ENCODE data around the gene TM4SF4. TPM values are rescaled to one million over a fixed set of nuclear protein-coding genes. Genes with fewer than 3 reads are reported as not detected.

The TM4SF4 gene
- total and polyA plus RNA-seq, 12 donors = not detected

DNA sequence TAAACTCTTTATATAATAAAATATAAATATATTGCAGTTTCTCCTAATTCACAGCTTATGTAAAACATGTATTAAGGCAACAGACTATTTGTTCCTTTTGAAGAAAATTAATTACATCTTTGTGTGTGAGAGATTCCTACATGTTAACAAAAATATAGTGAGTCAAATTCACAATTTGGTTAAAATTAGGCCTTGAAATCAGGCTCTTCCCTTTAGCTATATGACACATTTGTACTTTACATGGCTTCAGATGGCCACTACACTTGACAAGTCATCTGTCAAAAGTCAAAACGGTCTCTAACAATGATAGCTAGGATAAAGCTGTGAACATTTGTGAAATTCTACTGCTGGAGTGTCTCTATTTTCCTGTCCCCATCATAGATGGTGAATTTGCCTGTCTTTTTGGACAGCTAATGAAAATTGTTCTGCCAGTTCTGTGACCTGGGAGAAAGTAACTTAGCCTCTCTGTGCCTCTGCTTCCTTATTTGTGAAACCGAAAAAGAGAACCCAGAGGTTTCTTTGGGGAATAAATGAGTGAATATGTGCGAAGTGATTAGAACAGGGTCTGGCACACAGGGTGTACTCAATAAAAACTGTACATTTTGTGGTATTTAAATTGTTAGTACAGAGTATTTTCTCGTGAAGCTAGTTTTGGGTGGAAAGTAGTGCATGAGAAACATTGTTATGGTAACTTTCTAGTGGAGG lies 23.6 kb downstream of the TM4SF4 start:
- ATAC-seq (no peak), DNase-seq (no peak)
- no peak overlapping the region for H3K4me3 ChIP-seq
- no peak overlapping the region for H3K27ac ChIP-seq
- intact Hi-C loops (cut with DNase I) = loop anchor here in 1 of 10 donors (10.0 kb wide), 1 partner anchor 307 kb away; no protein-coding TSS in a partner anchor
- WGBS, 2 donors = 53 to 70% methylated on average over 4 of the region's 4 CpGs
- no peaks in the 10 kb centered on the region for H3K9me3 ChIP-seq
- H3K36me3 ChIP-seq = no peaks in the 10 kb centered on the region
- H3K27me3 ChIP-seq = peaks cover 0 to 9% (median 0%) of the 10 kb centered on the region in 7 donors
- H3K4me1 ChIP-seq = peaks cover 0 to 6% (median 0%) of the 10 kb centered on the region in 9 donors
- TF ChIP-seq, protein P1, sequence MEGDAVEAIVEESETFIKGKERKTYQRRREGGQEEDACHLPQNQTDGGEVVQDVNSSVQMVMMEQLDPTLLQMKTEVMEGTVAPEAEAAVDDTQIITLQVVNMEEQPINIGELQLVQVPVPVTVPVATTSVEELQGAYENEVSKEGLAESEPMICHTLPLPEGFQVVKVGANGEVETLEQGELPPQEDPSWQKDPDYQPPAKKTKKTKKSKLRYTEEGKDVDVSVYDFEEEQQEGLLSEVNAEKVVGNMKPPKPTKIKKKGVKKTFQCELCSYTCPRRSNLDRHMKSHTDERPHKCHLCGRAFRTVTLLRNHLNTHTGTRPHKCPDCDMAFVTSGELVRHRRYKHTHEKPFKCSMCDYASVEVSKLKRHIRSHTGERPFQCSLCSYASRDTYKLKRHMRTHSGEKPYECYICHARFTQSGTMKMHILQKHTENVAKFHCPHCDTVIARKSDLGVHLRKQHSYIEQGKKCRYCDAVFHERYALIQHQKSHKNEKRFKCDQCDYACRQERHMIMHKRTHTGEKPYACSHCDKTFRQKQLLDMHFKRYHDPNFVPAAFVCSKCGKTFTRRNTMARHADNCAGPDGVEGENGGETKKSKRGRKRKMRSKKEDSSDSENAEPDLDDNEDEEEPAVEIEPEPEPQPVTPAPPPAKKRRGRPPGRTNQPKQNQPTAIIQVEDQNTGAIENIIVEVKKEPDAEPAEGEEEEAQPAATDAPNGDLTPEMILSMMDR (IDR thresholded peaks at IDR 0.05) = no peak

DNA sequence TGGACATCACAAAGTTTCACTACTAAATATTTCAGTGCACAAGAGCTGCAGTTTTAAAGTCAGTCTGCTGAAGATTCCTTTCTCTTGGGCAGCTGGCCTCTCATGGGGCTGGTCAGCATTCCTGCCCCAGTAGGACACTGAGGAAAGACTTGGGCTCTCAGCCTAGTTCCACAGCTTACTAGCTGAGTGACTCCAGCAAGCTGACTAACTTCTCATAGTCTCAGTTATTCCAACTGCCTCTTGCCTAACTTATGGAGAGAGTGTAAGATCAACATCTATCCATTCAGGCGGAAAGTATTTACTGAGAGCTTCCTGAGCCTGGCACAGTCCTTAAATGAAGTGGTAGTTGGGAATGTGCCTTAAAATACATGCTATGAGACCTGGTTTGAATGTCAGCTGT lies 27.0 kb downstream of the TM4SF4 start:
- no peaks in the 10 kb centered on the region for H3K27me3 ChIP-seq
- no peak overlapping the region for H3K4me3 ChIP-seq
- H3K27ac ChIP-seq = no peak overlapping the region
- intact Hi-C loops (cut with DNase I) = loop anchor here in 2 of 10 donors (10.0 kb wide), 2 partner anchors 273 to 377 kb away; partner anchors contain the start of gene HPS3 (in 1 of the 2)
- H3K4me1 ChIP-seq = peaks cover 0 to 1% (median 0%) of the 10 kb centered on the region in 9 donors
- TF ChIP-seq, protein P1 (IDR thresholded peaks at IDR 0.05) = no peak
- no peaks in the 10 kb centered on the region for H3K9me3 ChIP-seq
- H3K36me3 ChIP-seq = no peaks in the 10 kb centered on the region
- DNase-seq (no peak), ATAC-seq (no peak)
- WGBS, 2 donors = 83 to 92% methylated on average over 1 of the region's 1 CpG

DNA sequence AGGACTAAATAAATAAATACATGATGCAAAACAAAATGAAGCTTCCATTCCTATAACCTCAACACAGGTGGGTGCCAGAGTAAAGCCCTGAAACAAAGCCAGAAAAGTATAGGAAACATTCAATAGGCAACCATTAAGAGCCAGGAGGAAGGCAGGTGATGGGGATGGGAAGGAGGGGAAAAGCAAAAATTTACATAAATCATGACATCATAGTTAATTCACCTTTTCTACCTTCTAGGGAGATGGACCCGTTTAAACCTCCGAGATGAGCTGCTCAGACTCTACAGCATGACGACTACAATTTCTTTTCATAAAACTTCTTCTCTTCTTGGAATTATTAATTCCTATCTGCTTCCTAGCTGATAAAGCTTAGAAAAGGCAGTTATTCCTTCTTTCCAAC lies 27.9 kb downstream of the TM4SF4 start:
- Histone ChIP-seq H3K9me3 (no peaks in the 10 kb centered on the region), H3K4me1 (peaks cover 0 to 9% (median 3%) of the 10 kb centered on the region in 9 donors), H3K27ac (no peak overlapping the region), H3K36me3 (no peaks in the 10 kb centered on the region), H3K27me3 (no peaks in the 10 kb centered on the region), H3K4me3 (no peak overlapping the region)
- WGBS, 2 donors = 74 to 83% methylated on average over 3 of the region's 3 CpGs
- TF ChIP-seq, protein P1 (IDR thresholded peaks at IDR 0.05) = no peak
- ATAC-seq = no peak
- intact Hi-C loops (cut with DNase I) = loop anchor here in 2 of 10 donors (10.0 kb wide), 2 partner anchors 272 to 378 kb away; partner anchors contain the start of gene HPS3 (in 1 of the 2)
- no peak for DNase-seq

DNA sequence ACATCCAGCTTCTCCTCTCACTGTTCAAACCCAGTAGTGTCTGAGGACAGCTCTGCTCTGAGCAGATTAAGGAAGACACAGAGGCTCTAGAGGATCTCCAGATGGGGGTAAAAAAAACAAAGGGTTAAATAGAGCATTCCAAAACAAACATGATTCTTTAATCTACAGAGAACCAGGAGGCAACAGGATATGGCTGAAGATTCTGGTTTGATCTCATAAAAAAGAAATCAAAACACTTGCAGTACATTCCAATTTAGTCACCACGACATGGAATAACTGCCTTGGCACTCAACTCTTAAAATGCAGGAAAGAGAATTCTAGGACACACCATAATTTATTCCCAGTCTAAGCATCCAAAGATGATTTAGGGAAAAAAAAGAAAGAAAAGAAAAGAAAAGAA lies 32.0 kb downstream of the TM4SF4 start:
- DNase-seq (no peak), ATAC-seq (no peak)
- intact Hi-C loops (cut with DNase I) = loop anchor here in 2 of 10 donors (10.0 kb wide), 2 partner anchors 268 to 382 kb away; partner anchors contain the start of gene HPS3 (in 1 of the 2)
- H3K4me3 ChIP-seq = no peak overlapping the region
- no peaks in the 10 kb centered on the region for H3K9me3 ChIP-seq
- H3K36me3 ChIP-seq = no peaks in the 10 kb centered on the region
- 50 to 60% methylated on average over 1 of the region's 1 CpG for WGBS, 2 donors
- TF ChIP-seq, protein P1 (IDR thresholded peaks at IDR 0.05) = no peak
- no peak overlapping the region for H3K27ac ChIP-seq
- no peaks in the 10 kb centered on the region for H3K27me3 ChIP-seq
- H3K4me1 ChIP-seq = peaks cover 0 to 22% (median 11%) of the 10 kb centered on the region in 9 donors
